IPS-18c (cell line): ENCODE data around the gene ZDHHC5.
A peak's percentile ranks its signal among the peaks of the same experiment; 100 is the strongest.
"Not testable (repeated sequence)": the region's sequence is repeated elsewhere in the genome, so short reads cannot be mapped to it uniquely, and the experiment has no call there.

Experiments used
- H3K4me3 ChIP-seq: 2 replicates; pipeline ENCODE4 v1.7.0; 2013; ENCODE audit warnings: low read depth, mild to moderate bottlenecking, low read length, moderate library complexity; ENCODE audit not compliant: insufficient read depth
- H3K9me3 ChIP-seq: one replicate; pipeline ENCODE4 v1.6.1; 2013; ENCODE audit warnings: mild to moderate bottlenecking, low read length, moderate library complexity; ENCODE audit not compliant: control insufficient read depth, insufficient read depth

ZDHHC5 gene

DNA sequence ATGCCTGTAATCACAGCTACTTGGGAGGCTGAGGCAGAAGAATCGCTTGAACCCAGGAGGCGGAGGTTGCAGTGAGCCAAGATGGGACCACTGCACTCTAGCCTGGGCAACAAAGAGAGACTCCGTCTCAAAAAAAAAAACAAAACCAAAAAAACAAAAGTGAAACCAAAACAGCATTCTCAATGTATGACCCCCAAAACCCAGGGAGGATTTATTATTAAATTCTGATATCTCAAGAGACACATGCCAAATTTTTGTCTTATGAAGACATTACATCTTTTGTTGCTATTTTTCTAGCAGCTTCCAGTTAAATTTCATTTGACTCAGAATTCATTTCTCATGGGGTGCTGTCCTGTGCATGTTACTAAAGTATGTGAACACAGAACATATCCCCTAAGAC lies 15.3 kb upstream of the ZDHHC5 start:
- Histone ChIP-seq H3K4me3 (no peak overlapping the region), H3K9me3 (no peaks in the 10 kb centered on the region)

- Histone ChIP-seq H3K4me3 (no peak overlapping the region), H3K9me3 (no peaks in the 10 kb centered on the region)
These were observed 14.8 kb upstream of the ZDHHC5 start for GRCh38 chr11:57653163-57653562.

DNA sequence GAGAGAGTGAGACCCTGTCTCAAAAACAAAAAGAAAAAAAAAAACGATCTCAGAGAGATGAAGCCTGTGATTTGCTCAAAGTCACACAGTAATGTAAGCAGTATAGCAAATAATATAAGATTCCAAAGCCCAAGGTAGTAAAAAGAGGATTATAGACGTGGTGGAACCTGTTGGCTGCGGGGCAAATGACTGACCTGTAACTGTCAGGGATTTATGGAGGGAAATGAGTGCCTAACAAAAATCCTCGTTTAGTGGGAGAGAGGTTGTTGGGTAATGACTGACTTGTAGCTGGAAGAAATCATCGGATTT lies 11.1 kb upstream of the ZDHHC5 start:
- H3K4me3 ChIP-seq, result peak overlapping the region; percentile 63

DNA sequence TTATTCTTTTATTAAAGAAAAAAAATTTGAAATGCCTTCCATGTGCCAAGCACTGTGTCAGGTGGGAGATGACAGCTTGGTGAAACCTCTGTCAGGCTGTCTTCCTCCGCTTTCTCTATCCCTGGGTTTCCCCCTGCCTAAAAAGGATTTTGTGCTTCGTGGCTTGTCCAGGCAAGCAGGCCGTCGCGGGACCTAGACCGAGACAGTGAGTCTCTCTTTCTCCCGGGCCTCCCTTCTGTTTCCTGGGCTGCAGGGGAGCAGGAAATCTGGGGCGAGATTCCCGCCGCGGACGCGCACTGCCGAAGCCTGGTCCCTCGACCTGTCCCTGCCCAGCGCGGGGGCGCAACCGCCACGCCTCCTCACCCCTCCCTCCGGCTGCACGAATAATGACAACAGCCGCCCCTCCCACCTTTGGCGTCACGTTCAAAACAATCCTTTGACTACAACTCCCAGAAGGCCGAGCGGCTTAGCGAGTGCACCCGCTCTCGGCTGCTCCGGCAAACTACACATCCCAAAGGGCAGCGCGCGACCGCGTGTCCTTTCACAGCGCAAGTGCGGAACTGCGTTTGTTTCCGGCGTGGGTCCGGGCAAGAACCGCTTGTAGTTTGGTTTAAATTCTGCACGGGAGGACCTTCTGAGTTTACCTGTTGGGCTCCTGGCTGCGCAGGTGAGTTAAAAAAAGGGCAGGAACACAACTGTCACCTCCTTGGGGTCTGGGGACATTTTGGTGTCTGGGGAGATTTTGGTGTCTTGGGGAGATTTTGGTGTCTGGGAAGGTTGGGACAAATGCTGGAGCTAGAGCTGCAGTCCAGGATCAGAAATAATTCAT lies 10.5 kb upstream of the ZDHHC5 start, which contains the start of gene CLP1:
Gene CLP1 (plus strand): TSS at position 569 of the 829 bp plus-strand sequence. CDS start 1,715 bp downstream, outside the sequence.
- Histone ChIP-seq H3K4me3 (peak within 1 kb of the TSS; percentile 98), H3K9me3 (no peaks in the 10 kb centered on the region)

More for the DNA sequence above, 11.1 kb upstream of the ZDHHC5 start:
- H3K9me3 ChIP-seq, result no peaks in the 10 kb centered on the region

GRCh38 chr11:57658023-57658361 lies 9.9 kb upstream of the ZDHHC5 start:
- H3K4me3 ChIP-seq, result peak overlapping the region; percentile 98
- no peaks in the 10 kb centered on the region for H3K9me3 ChIP-seq

GRCh38 chr11:57659669-57660068 lies 8.2 kb upstream of the ZDHHC5 start:
- Histone ChIP-seq H3K4me3 (no peak overlapping the region), H3K9me3 (no peaks in the 10 kb centered on the region)

- H3K9me3 ChIP-seq, result no peaks in the 10 kb centered on the region
- no peak overlapping the region for H3K4me3 ChIP-seq
These were observed 5.0 kb upstream of the ZDHHC5 start for GRCh38 chr11:57662893-57663292.

- H3K9me3 ChIP-seq, result no peaks in the 10 kb centered on the region
- no peak overlapping the region for H3K4me3 ChIP-seq
These were observed 3.9 kb upstream of the ZDHHC5 start for GRCh38 chr11:57663975-57664374.

- Histone ChIP-seq H3K9me3 (no peaks in the 10 kb centered on the region), H3K4me3 (peak overlapping the region; percentile 92)
These were observed 688 bp upstream of the ZDHHC5 start for GRCh38 chr11:57667117-57667735.

GRCh38 chr11:57668434-57668782 lies 494 bp downstream of the ZDHHC5 start:
- Histone ChIP-seq H3K4me3 (peak overlapping the region; percentile 78), H3K9me3 (no peaks in the 10 kb centered on the region)

DNA sequence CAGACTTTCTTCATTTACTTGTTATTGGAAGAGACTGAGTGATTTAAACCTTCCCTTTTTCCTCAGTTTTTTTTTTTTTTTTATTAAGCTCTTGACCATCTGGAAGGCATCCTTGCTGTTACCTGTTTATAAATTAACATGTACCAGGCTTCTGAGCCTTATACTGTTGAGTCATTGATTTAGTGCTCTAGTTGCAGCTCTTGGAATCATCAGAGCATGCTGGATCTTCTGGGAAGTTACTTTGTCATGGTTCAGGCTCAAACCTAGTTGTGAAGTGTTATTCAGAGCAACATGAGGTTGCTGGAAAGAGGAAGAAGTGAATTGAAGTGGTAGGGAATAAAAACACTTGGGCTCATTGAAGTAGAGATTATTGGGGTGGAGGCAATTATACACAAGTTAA lies 6.3 kb downstream of the ZDHHC5 start:
- H3K4me3 ChIP-seq, result no peak overlapping the region

GRCh38 chr11:57675176-57675941 lies 7.4 kb downstream of the ZDHHC5 start:
- Histone ChIP-seq H3K4me3 (no peak overlapping the region), H3K9me3 (no peaks in the 10 kb centered on the region)

More for the DNA sequence above, 6.3 kb downstream of the ZDHHC5 start:
- H3K9me3 ChIP-seq, result no peaks in the 10 kb centered on the region

GRCh38 chr11:57679396-57679795 lies 11.5 kb downstream of the ZDHHC5 start:
- no peaks in the 10 kb centered on the region for H3K9me3 ChIP-seq
- no peak overlapping the region for H3K4me3 ChIP-seq

DNA sequence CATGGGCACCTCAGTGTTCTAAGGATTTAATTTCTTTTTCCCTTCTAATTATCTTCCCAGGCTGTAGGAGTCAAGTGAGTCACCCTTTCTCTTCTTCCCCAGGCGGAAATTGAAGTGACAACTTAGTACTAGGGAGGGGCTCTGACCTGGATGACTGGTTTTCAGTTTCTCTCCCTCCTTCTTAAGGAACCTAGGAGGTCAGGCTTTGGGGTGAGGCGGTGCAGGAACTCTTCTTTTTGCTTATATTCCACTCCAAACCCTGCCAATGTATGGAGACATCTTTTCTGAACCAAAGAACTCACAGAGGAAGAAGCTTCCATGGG lies 12.6 kb downstream of the ZDHHC5 start:
- Histone ChIP-seq H3K4me3 (no peak overlapping the region), H3K9me3 (no peaks in the 10 kb centered on the region)

GRCh38 chr11:57681168-57681567 lies 13.3 kb downstream of the ZDHHC5 start:
- Histone ChIP-seq H3K4me3 (no peak overlapping the region), H3K9me3 (no peaks in the 10 kb centered on the region)

GRCh38 chr11:57690474-57690873 lies 22.6 kb downstream of the ZDHHC5 start:
- not testable (repeated sequence) for H3K9me3 ChIP-seq, H3K4me3 ChIP-seq

- Histone ChIP-seq H3K4me3 (no peak overlapping the region), H3K9me3 (no peaks in the 10 kb centered on the region)
These were observed 31.0 kb downstream of the ZDHHC5 start for GRCh38 chr11:57698843-57699365.

GRCh38 chr11:57699813-57700212 lies 31.9 kb downstream of the ZDHHC5 start:
- Histone ChIP-seq H3K4me3 (no peak overlapping the region), H3K9me3 (no peaks in the 10 kb centered on the region)
